ENCODE measurements around the gene WDR20.

- TF ChIP-seq CTCF (IDR thresholded peaks at IDR 0.05) = no peak
- no peak for TF ChIP-seq ZFX (IDR thresholded peaks at IDR 0.05; ENCODE audit: borderline replicate concordance)
Measured at GRCh38 chr14:102187044-102187443, 47.3 kb downstream of the WDR20 start.
